HG02970 (cell line): ENCODE results near the gene CES3.

Experiments
- ATAC-seq: cut with Tn5 transposase; IDR thresholded peaks from one replicate; pipeline ENCODE4 v1.9.1; 2021; ENCODE audit warnings: mild to moderate bottlenecking, moderate library complexity, moderate number of reproducible peaks; ENCODE audit not compliant: unreplicated experiment, low FRiP score

Gene CES3

GRCh38 chr16:66996983-66997358 lies 35.9 kb downstream of the CES3 start:
- no peak for ATAC-seq

GRCh38 chr16:67000384-67001351 lies 39.6 kb downstream of the CES3 start:
- ATAC-seq = no peak

GRCh38 chr16:67001726-67002125 lies 40.7 kb downstream of the CES3 start:
- no peak for ATAC-seq

GRCh38 chr16:67006930-67007658 lies 46.0 kb downstream of the CES3 start:
- no peak for ATAC-seq

GRCh38 chr16:67009158-67009557 lies 48.1 kb downstream of the CES3 start:
- ATAC-seq = no peak

GRCh38 chr16:67011274-67011673 lies 50.2 kb downstream of the CES3 start:
- ATAC-seq = no peak

- no peak for ATAC-seq
Observed at GRCh38 chr16:67013233-67013822, 52.3 kb downstream of the CES3 start.

- ATAC-seq = no peak
Observed at GRCh38 chr16:67013823-67014633, 53.0 kb downstream of the CES3 start.

- ATAC-seq = no peak
Observed at GRCh38 chr16:67014634-67015312, 53.7 kb downstream of the CES3 start.

- no peak for ATAC-seq
Observed at GRCh38 chr16:67015313-67015731, 54.3 kb downstream of the CES3 start.

GRCh38 chr16:67016143-67016542 lies 55.1 kb downstream of the CES3 start:
- ATAC-seq = no peak

GRCh38 chr16:67016681-67017420 lies 55.8 kb downstream of the CES3 start:
- no peak for ATAC-seq

- no peak for ATAC-seq
Observed at GRCh38 chr16:67017421-67017750, 56.3 kb downstream of the CES3 start.

- no peak for ATAC-seq
Observed at GRCh38 chr16:67017810-67018488, 56.9 kb downstream of the CES3 start.

- no peak for ATAC-seq
Observed at GRCh38 chr16:67019171-67019570, 58.1 kb downstream of the CES3 start.

- no peak for ATAC-seq
Observed at GRCh38 chr16:67021321-67021720, 60.3 kb downstream of the CES3 start.

GRCh38 chr16:67022531-67023214 lies 61.6 kb downstream of the CES3 start:
- ATAC-seq = no peak

GRCh38 chr16:67023689-67024088 lies 62.6 kb downstream of the CES3 start:
- ATAC-seq = no peak
